ENCODE measurements around the gene RAB11FIP3.
A peak's percentile ranks its signal among the peaks of the same experiment; 100 is the strongest.
"Not testable (repeated sequence)": the region's sequence is repeated elsewhere in the genome, so short reads cannot be mapped to it uniquely, and the experiment has no call there.

Gene RAB11FIP3

DNA sequence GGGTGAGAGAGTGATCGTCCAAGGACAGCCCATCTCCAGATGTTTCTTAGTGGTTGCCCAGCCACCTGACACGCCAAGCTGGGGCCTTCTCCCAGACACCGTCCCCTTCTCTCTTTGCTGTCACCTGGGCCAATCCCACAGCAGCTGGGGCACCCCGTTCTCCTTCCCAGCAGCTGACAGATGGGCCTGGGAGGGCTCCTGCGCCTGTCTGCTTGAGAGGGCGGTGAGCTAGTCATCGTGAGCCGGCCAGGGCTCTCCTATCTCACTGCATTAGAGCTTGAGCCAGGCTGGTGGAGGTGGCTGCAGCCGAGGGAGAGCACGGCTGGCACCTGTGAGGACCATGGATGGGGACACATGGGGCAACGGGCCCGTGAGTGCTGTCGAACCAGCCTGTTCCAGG is 41.2 kb downstream of the RAB11FIP3 start:
- DNase-seq (ENCODE audit: low read depth, low spot score) = no peak

DNA sequence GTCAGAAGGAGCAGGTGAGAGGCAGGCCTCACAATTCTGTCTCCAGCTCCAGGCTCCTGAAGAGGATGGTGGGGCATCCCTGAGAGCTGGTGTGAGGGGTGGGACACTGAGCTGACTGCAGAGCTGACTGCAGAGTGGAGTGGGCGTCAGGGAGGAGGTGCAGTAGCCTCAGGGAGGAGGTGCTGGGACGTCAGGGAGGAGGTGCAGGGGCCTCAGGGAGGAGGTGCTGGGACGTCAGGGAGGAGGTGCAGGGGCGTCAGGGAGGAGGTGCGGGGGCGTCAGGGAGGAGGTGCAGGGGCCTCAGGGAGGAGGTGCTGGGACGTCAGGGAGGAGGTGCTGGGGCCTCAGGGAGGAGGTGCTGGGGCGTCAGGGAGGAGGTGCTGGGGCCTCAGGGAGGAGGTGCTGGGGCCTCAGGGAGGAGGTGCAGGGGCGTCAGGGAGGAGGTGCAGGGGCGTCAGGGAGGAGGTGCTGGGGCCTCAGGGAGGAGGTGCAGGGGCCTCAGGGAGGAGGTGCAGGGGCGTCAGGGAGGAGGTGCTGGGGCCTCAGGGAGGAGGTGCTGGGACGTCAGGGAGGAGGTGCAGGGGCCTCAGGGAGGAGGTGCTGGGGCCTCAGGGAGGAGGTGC is 41.9 kb downstream of the RAB11FIP3 start:
- not testable (repeated sequence) for DNase-seq (ENCODE audit: low read depth, low spot score)

DNA sequence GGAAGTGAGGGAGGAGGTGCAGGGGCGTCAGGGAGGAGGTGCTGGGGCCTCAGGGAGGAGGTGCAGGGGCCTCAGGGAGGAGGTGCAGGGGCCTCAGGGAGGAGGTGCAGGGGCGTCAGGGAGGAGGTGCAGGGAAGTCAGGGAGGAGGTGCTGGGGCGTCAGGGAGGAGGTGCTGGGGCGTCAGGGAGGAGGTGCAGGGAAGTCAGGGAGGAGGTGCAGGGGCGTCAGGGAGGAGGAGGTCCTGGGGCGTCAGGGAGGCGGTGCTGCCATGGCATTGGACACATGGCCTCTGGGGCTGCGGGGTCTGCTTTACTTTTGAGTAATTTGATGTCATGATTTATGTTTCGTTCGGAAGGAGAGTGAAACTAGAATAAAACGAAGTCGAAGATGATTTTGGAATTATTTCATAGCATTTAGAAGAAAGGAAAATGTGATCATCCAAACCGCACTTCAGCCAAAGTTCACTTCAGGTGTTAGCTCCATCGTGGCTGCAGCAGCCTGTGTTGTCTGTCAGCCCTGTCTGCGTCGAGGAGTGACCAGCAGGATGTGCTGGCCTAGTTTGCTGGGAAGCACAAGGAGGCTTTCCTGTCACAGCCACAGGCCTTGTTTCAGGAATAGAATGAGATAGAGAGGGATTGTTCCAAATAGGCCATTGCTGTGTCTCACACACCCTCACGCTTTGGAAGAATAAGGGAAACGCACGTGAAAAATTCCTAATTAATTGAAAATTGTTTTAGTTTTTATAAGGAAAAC is 42.8 kb downstream of the RAB11FIP3 start:
- no peak for DNase-seq (ENCODE audit: low read depth, low spot score)

DNA sequence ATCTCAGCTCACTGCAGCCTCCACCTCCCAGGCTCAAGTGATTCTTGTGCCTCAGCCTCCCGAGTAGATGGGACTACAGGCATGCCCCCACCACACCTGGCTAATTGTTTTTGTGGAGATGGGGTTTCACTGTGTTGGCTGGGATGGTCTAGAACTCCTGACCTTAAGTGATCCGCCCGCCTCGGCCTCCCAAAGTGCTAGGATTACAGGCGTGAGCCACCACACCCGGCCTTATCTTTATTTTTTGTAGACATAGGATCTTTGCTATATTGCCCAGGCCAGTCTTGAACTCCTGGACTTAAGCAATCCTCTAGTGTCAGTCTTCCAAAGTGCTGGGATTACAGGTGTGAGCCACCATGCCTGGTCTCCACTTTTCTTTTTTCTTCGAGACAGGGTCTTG is 44.0 kb downstream of the RAB11FIP3 start:
- DNase-seq (ENCODE audit: low read depth, low spot score) = not testable (repeated sequence)

DNA sequence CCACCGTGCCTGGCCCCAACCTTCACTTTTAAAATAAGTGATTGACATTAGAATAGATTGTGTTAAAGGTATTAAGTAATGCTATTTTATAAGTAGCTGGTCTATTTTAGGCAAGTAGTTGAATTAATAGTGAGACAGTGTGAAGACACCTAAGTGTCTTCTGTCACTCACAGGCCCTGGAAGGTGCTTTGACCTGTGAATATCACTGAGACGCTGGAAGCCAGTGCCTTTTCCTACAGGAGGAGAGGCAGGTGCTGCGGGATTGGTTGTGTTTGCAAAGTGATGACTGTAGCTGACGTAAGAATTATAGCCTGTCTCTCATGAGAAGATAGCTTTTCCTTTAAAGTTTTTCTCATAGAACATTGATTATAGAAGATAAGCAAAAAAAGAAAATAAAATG is 45.0 kb downstream of the RAB11FIP3 start:
- DNase-seq (ENCODE audit: low read depth, low spot score) = no peak

DNA sequence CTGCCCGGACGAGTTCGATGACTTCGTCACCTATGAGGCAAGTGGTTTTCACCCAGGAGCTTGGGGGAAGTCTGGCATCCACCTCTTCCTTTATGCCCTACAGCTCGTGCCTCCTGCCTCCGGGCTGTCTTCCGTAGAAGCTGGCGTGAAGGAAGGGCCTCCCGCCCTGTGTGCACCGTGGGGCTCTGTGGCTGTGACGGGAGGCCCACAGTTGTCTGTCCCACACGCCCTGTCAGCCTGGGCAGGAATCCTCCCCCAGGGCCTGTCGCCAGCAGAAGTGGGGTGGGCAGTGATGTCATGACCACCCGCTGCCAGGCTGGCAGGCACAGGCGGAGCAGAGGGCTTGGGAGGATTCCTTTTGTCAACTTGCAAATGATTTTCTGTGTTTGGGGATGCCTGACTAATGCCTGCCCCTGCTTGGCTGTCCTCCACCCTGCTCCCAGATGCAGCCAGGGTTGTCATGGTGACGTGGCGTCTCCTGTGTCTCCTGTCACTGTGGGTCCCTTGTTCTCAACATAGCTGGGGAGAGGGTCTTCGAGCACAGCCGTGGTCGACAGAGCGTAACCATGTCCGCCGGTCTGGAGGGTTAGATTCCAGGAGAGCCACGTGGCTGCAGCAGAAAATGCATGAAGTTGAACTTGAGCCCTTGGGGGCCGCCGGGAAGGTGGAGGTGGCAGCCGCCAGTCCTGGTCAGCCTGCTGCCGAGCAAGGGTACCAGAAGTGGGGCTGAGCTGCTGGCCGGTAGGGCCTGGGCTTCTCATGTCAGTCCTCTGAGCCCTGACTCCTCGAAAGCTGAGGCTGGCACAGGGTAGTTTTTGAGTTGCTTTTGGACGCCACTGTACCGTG is 46.1 kb downstream of the RAB11FIP3 start:
- DNase-seq (ENCODE audit: low read depth, low spot score) = peak; percentile 90

DNA sequence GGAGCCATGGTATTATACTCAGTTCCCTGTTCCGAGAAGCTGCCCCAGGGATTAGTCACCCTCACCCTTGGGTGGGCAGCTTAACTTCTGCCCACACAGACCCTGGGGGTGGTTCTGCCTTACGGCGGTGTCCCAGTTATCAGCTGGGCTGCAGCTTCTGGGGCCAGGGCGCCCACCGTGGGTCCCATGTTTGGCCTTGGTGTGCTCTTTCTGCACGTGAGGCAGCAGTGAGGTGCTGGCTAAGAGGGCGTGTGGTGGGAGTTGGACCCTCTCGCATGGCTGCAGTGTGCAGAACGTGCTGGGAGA is 46.7 kb downstream of the RAB11FIP3 start:
- DNase-seq (ENCODE audit: low read depth, low spot score) = no peak

DNA sequence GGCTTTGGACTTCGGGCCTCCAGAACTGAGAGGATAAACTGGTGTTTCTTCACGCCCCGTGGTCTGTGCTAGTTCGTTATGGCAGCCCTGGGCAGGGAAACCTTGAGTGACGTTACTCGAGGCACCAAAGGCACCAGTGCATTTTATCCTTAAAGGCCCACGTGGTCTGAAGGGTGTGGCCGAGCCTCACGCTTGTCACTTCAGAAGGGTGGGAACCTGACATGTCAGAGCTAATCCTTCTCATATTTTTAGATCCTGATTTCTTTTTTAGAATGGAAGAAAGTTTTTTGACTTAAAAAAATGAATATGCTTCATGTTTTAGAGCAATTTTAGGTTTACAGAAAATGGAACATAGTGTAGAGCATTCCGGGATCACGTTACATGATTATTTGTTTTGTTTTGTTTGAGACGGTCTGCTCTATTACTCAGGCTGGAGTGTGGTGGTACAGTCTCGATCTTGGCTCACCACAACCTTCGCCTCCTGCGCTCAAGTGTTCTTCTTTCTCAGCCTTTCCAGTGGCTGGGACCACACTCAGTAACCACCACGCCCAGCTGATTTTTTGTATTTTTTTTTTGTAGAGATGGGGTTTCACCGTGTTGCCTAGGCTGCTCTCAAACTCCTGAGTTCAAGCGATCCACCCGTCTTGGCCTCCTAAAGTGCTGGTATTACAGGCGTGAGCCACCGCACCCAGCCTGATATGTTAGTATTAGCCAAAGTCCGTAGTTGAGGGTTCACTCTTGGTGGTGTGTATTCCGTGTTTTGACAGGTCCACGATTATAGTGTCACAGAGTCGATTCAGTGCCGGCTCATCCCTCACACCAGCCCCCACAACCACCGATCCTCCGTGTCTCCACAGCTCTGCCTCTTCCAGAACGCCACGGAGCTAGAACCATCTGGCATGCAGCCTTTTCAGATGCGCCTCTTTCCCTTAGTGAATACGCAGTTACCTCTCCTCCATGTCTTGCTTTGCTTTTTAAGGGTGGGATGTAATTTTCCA is 47.9 kb downstream of the RAB11FIP3 start:
- DNase-seq (ENCODE audit: low read depth, low spot score) = peak; percentile 47

DNA sequence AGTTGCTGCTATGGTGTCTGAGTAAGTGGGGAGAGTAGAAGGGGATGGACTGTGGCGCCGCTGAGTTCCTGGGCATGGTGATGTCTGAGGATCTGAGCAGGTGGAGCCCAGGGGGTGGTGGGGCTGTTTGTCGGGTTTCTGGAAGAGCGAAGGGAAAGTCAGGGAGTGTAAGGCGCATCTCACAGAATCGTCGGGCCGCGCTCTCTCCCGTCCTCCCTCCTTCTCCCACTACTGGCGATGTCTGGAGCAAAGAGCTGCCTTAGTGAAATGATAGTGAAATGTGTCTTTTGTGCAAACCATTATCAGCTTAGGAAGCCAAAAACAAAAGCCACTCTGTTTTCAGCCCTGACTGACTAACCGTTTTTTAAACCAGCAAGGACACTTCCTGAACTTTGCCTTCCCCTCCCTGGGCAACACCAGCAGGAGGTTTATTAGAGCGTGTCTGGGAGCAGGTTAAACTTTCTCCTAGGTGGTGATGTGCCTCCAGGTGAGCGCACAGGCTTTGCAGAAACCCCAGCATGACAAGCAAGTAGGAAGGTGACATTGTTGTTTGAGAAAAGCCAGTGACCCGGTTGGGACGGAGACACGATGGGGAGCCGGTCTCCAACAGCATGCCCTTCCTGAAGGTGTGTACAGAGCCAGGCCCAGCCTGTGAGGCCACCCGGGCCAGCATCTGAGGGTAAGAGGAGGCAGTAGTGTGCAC is 49.1 kb downstream of the RAB11FIP3 start:
- no peak for DNase-seq (ENCODE audit: low read depth, low spot score)

DNA sequence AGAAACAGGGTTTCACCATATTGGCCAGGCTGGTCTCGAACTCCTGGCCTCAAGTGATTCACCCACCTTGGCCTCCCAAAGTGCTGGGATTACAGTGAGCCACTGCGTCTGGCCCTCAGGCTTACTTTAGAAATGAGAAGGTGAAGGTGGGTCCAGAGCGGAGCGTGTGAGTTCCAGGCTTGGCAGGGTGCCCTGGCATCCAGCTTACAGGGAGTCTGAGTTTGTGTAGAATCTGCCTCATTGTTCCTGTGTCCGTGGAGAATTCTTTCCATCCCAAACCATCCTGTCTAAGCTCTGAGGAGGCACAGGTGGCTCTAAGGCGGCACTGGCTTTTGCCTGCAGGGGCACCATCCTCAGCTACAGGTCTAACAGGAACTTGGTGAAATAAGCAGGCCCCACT is 50.6 kb downstream of the RAB11FIP3 start:
- peak; percentile 70 for DNase-seq (ENCODE audit: low read depth, low spot score)

DNA sequence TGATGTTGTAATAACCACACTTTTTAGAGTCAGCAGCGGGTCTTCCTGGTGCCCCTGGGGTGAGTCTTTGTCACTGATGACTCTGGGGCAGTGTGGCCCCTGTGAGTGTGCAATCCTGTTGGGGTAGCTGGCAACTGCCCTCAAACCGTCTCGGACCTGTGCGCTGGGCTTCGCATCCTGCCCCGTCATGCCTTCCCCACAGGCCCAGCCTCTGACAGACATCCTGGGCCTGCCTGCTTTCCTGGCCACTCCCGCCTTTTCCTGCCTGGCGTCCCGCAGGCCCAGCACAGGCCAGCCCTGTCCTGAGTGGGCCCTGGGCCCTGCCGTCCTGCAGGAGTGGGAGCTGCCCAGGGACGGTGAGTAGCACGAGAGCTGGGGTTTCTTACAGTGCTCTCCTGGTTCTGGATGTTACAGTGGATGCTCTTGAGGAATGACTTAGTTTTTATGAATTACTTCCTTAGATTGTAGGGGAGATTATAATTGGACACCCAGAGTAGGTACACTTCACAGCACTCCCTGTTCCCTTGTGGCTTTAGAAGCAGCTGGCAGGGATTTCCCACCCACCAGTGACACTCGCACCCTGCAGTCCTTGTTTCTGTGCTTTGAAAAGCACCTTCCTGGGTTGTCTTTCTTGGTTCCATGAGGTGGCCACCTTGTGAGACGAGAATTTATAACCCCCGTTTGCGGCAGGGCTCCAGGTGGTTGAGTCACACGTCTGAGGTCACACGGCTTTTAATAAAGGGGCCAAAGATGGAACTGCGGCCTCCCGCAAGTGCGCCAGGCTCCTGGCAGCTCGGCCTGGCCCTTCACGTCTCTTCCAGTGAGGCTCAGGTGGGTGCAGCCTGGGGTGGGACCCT is 52.1 kb downstream of the RAB11FIP3 start:
- DNase-seq (ENCODE audit: low read depth, low spot score) = peak; percentile 54

DNA sequence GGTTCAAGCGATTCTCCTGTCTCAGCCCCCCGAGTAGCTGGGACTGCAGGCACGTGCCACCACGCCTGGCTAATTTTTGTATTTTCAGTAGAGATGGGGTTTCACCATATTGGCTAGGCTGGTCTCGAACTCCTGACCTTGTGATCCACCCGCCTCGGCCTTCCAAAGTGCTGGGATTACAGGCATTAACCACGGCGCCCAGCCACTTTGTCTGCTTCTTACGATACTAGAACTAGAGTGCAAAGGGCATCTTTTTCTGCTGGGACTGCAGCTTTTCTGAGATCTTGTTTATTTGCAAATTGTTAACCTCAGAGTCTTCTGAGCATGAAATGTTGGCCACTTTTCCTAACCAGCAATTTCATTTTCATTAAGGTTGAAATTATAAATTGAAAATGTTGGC is 52.8 kb downstream of the RAB11FIP3 start:
- DNase-seq (ENCODE audit: low read depth, low spot score) = not testable (repeated sequence)

DNA sequence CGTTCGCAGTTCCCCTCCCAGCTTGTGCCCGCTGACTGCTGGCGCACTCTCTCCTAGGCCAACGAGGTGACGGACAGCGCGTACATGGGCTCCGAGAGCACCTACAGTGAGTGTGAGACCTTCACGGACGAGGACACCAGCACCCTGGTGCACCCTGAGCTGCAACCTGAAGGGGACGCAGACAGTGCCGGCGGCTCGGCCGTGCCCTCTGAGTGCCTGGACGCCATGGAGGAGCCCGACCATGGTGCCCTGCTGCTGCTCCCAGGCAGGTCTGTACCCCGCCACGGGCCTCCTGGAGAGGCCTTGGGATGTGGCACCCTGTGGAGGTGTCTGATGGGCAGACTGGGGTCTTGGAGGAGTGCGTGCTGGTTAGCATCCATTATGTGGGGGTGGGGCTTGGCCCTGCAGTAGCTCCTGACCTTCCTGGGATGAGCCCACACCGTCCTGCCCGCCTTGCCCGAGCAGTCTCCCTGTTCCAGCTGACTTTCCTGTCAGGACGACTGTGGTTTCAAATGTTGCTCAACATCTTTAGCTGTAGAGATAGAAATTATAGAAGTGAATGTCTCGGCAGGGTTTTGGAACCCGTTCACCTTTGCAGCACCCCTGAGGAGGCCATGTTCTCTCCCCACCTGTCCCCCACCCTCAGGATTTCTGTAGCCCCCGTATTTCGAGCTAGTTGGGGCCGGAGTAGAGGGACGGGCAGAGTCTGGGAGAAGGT is 57.2 kb downstream of the RAB11FIP3 start:
- no peak for DNase-seq (ENCODE audit: low read depth, low spot score)

DNA sequence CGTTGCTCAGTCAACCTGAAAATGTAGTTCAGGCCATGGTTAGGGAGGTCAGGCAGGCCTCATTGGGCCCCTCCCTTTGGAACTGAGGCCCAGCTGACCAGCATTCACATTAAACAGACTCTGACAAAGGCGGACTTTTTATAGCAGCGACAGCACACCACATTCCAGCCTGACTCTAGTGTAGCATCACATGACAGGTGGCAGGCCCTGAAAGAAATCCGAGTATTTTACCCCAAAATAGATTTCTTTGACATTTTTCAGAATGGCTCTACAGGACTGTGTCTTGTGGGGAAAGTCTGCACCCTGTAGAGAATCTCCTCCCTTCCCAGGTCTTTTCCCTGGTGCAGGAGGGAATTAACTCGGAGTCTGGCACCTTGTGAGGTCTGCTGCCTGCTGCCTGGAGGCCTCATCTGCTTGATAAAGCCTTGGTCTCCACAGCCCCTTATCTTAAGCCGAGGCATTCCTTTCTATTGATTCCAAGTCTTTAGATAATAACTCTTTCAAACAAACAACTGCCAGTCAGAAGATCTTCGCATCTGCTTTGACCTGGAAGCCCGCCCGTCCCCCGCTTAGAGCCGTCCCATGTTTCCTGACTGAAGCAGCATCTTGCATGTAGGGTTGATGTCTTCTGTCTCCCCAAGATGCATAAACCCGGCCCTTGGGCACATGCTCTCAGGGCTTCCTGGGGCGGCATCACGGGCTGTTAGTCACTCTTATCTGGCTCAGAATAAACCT is 58.1 kb downstream of the RAB11FIP3 start:
- DNase-seq (ENCODE audit: low read depth, low spot score) = peak; percentile 32

DNA sequence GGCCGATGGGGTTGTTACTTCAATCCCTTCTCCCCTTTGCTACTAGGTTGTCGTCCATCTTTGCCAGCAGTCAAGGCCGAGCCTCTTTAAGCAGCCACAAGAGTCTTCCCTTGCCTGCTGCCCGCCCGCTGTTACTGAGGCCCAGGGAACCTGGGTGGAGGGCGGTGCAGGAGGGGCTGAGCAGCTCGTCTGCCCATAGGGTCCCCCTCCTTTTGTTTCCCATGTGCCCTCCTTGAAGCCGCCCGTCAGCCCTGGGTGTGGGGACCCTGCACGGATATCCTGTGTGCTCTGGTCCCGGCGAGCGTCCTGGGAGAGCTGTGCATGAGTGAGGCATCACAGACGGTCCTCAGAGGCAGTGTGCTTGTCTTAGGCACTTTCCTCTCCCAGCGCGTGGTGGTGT is 64.2 kb downstream of the RAB11FIP3 start:
- DNase-seq (ENCODE audit: low read depth, low spot score) = no peak

DNA sequence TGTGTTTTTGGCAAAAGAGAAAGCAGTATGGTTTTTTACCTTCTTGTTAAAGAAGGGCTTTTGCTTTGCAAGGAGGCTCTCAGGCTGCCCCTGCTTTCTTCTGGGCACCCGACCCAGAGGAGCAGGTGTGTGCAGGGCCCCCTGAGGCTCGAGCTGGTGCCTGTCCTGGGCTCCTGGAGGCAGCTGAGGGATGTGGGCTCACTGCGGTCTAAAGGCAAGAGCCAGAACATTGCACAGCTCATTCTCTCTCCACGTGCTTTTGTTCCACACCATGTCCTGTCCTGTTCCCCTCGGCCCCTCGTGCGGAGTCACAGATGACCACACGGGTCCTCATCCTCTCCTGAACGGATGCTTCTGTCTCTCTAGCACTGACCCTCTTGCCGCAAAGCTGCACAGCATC is 65.3 kb downstream of the RAB11FIP3 start:
- no peak for DNase-seq (ENCODE audit: low read depth, low spot score)

DNA sequence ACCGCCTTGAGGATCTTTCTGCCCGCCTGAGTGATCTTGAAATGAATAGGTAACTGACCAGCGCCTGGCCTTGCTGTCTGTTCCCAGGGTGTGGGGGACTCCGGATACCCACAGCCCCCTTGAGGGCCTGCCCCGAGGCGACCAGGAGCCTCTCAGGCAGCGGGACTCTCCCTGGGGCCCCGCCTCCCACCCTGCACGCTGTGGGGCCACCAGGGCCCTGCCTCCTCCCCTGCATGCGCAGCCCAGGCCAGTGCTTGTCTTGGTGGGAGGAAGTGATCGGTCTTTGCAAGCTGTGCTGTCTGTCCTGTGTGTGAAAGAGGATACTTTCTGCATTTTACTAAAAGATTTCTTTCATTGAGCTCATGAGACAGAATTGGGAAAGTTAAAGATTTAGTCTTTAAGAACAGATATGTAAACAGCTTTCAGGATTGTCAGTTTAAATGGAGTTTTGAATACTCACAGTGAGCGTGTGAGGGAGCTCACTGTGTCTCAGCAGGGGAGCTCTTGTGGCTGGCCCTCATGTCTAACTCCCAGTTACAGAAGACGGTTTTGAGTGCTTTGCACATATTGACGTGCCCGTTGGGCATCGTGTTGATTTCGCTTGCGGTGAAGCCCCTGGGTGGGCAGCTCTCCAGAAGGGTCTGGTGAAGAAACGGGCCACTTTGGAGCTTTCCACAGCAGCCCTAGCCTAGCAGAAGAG is 65.9 kb downstream of the RAB11FIP3 start:
- peak; percentile 34 for DNase-seq (ENCODE audit: low read depth, low spot score)

Data from astrocyte of the hippocampus (primary cell).